T-helper 17 cell (primary cell): ENCODE data around the gene CXXC1. TPM values are rescaled to one million over a fixed set of nuclear protein-coding genes. Genes with fewer than 3 reads are reported as not detected.

Experiments
- ATAC-seq: fragments of 150-1000 bp; cut with Tn5 transposase; 2 replicates; pipeline ENCODE4 v1.10.0; 2021; ENCODE audit warnings: mild to moderate bottlenecking, moderate library complexity
- DNase-seq, 3 donors: peaks; one replicate each; pipeline versions ENCODE4 v3.0.0 to v3.0.0-alpha.2; 2020 to 2021
- H3K9me3 ChIP-seq: one replicate; pipeline ENCODE4 v1.7.0; 2013; ENCODE audit warnings: low read length, mild to moderate bottlenecking; ENCODE audit not compliant: control insufficient read depth, poor library complexity, severe bottlenecking
- H3K27ac Mint-ChIP-seq: one replicate; pipeline ENCODE4 v1.8.0; 2022; ENCODE audit warnings: mild to moderate bottlenecking, moderate library complexity, mixed read lengths
- H3K27me3 Mint-ChIP-seq: one replicate; pipeline ENCODE4 v1.8.0; 2022; ENCODE audit warnings: mixed read lengths
- H3K36me3 Mint-ChIP-seq: one replicate; pipeline ENCODE4 v1.8.0; 2022; ENCODE audit warnings: low read depth, mixed read lengths
- H3K4me1 Mint-ChIP-seq: one replicate; pipeline ENCODE4 v1.8.0; 2022; ENCODE audit warnings: mild to moderate bottlenecking, mixed read lengths
- H3K4me3 Mint-ChIP-seq: one replicate; pipeline ENCODE4 v1.8.0; 2022; ENCODE audit warnings: mild to moderate bottlenecking, moderate library complexity, mixed read lengths
- total RNA-seq, 4 donors: library from RNA in 2 of 4; stranded (reverse) in 2 of 4; gene quantifications; one replicate each; pipeline ENCODE4 v1.2.3 and lab custom pipeline; 2022 to 2026

CXXC1 gene
- total RNA-seq (100 to 1,000 TPM; 118 to 129 TPM), total RNA-seq (lab: John Stamatoyannopoulos, UW) (75.8 to 111 reads per million in 2 donors)

GRCh38 chr18:50287441-50288347 lies at the start of gene CXXC1:
CXXC1 (minus strand) TSS chr18:50287692; CDS start chr18:50287589, 103 bp downstream.
- peak; percentile 90 for ATAC-seq
- H3K9me3 ChIP-seq, result no peaks in the 10 kb centered on the region
- H3K4me3 Mint-ChIP-seq, result peak within 1 kb of the TSS; percentile 100
- H3K36me3 Mint-ChIP-seq, result peaks cover 18% of the 10 kb centered on the region
- peak within 1 kb of the TSS; percentile 99 for H3K27ac Mint-ChIP-seq
- peak; percentile 92 to 97 (median 96) for DNase-seq
- peaks cover 29% of the 10 kb centered on the region for H3K4me1 Mint-ChIP-seq
- H3K27me3 Mint-ChIP-seq, result no peaks in the 10 kb centered on the region

GRCh38 chr18:50334546-50335152 lies 47.2 kb upstream of the CXXC1 start:
- peaks cover 33% of the 10 kb centered on the region for H3K27me3 Mint-ChIP-seq
- H3K27ac Mint-ChIP-seq, result no peak overlapping the region
- H3K4me1 Mint-ChIP-seq, result peaks cover 6% of the 10 kb centered on the region
- DNase-seq (no peak), ATAC-seq (peak; percentile 33)
- peaks cover 3% of the 10 kb centered on the region for H3K9me3 ChIP-seq
- no peak overlapping the region for H3K4me3 Mint-ChIP-seq
- H3K36me3 Mint-ChIP-seq, result peaks cover 3% of the 10 kb centered on the region

GRCh38 chr18:50331691-50332090 lies 44.2 kb upstream of the CXXC1 start:
- no peak overlapping the region for H3K4me3 Mint-ChIP-seq
- H3K36me3 Mint-ChIP-seq, result peaks cover 3% of the 10 kb centered on the region
- DNase-seq, result no peak
- peaks cover 3% of the 10 kb centered on the region for H3K9me3 ChIP-seq
- no peak for ATAC-seq
- H3K27me3 Mint-ChIP-seq, result peaks cover 31% of the 10 kb centered on the region
- H3K4me1 Mint-ChIP-seq, result peaks cover 3% of the 10 kb centered on the region
- no peak overlapping the region for H3K27ac Mint-ChIP-seq

GRCh38 chr18:50330176-50330575 lies 42.7 kb upstream of the CXXC1 start:
- H3K9me3 ChIP-seq, result peaks cover 3% of the 10 kb centered on the region
- H3K4me3 Mint-ChIP-seq, result no peak overlapping the region
- ATAC-seq (no peak), DNase-seq (no peak)
- peaks cover 33% of the 10 kb centered on the region for H3K27me3 Mint-ChIP-seq
- no peak overlapping the region for H3K27ac Mint-ChIP-seq
- peaks cover 3% of the 10 kb centered on the region for H3K4me1 Mint-ChIP-seq
- peaks cover 3% of the 10 kb centered on the region for H3K36me3 Mint-ChIP-seq

GRCh38 chr18:50327983-50328382 lies 40.5 kb upstream of the CXXC1 start:
- no peak overlapping the region for H3K4me3 Mint-ChIP-seq
- no peak overlapping the region for H3K27ac Mint-ChIP-seq
- peaks cover 3% of the 10 kb centered on the region for H3K9me3 ChIP-seq
- DNase-seq (no peak), ATAC-seq (no peak)
- H3K36me3 Mint-ChIP-seq, result peaks cover 3% of the 10 kb centered on the region
- peaks cover 1% of the 10 kb centered on the region for H3K4me1 Mint-ChIP-seq
- peaks cover 29% of the 10 kb centered on the region for H3K27me3 Mint-ChIP-seq

- DNase-seq (no peak), ATAC-seq (no peak)
- Mint-ChIP-seq H3K4me3 (no peak overlapping the region), H3K4me1 (peaks cover 7% of the 10 kb centered on the region), H3K27ac (peak overlapping the region; percentile 74), H3K27me3 (peaks cover 10% of the 10 kb centered on the region), H3K36me3 (no peaks in the 10 kb centered on the region)
- no peaks in the 10 kb centered on the region for H3K9me3 ChIP-seq
Observed at GRCh38 chr18:50320719-50321118, 33.2 kb upstream of the CXXC1 start.

- Mint-ChIP-seq H3K27me3 (peaks cover 32% of the 10 kb centered on the region), H3K27ac (no peak overlapping the region), H3K4me1 (no peaks in the 10 kb centered on the region), H3K36me3 (no peaks in the 10 kb centered on the region), H3K4me3 (no peak overlapping the region)
- no peaks in the 10 kb centered on the region for H3K9me3 ChIP-seq
- DNase-seq, result no peak
- no peak for ATAC-seq
Observed at GRCh38 chr18:50315100-50315871, 27.8 kb upstream of the CXXC1 start.

GRCh38 chr18:50313873-50314460 lies 26.5 kb upstream of the CXXC1 start:
- no peaks in the 10 kb centered on the region for H3K9me3 ChIP-seq
- Mint-ChIP-seq H3K27me3 (peaks cover 38% of the 10 kb centered on the region), H3K4me3 (no peak overlapping the region), H3K4me1 (no peaks in the 10 kb centered on the region), H3K36me3 (no peaks in the 10 kb centered on the region), H3K27ac (peak overlapping the region; percentile 14)
- DNase-seq (no peak), ATAC-seq (no peak)

GRCh38 chr18:50313031-50313607 lies 25.6 kb upstream of the CXXC1 start:
- Mint-ChIP-seq H3K27ac (no peak overlapping the region), H3K4me1 (no peaks in the 10 kb centered on the region), H3K4me3 (no peak overlapping the region), H3K36me3 (no peaks in the 10 kb centered on the region), H3K27me3 (peaks cover 38% of the 10 kb centered on the region)
- no peak for ATAC-seq
- no peaks in the 10 kb centered on the region for H3K9me3 ChIP-seq
- no peak for DNase-seq

- ATAC-seq (no peak), DNase-seq (no peak)
- H3K27me3 Mint-ChIP-seq, result peaks cover 38% of the 10 kb centered on the region
Observed at GRCh38 chr18:50312296-50313030, 25.0 kb upstream of the CXXC1 start.

GRCh38 chr18:50311650-50312049 lies 24.2 kb upstream of the CXXC1 start:
- Mint-ChIP-seq H3K36me3 (no peaks in the 10 kb centered on the region), H3K27me3 (peaks cover 33% of the 10 kb centered on the region), H3K27ac (no peak overlapping the region), H3K4me3 (no peak overlapping the region), H3K4me1 (peaks cover 5% of the 10 kb centered on the region)
- no peak for DNase-seq
- ATAC-seq, result no peak
- H3K9me3 ChIP-seq, result no peaks in the 10 kb centered on the region

More at GRCh38 chr18:50312296-50313030, 25.0 kb upstream of the CXXC1 start:
- no peaks in the 10 kb centered on the region for H3K36me3 Mint-ChIP-seq
- no peak overlapping the region for H3K27ac Mint-ChIP-seq
- peaks cover 5% of the 10 kb centered on the region for H3K4me1 Mint-ChIP-seq
- H3K9me3 ChIP-seq, result no peaks in the 10 kb centered on the region
- H3K4me3 Mint-ChIP-seq, result no peak overlapping the region

- Mint-ChIP-seq H3K27ac (no peak overlapping the region), H3K4me1 (peaks cover 5% of the 10 kb centered on the region), H3K27me3 (peaks cover 31% of the 10 kb centered on the region), H3K36me3 (no peaks in the 10 kb centered on the region), H3K4me3 (no peak overlapping the region)
- DNase-seq, result no peak
- no peaks in the 10 kb centered on the region for H3K9me3 ChIP-seq
- no peak for ATAC-seq
Observed at GRCh38 chr18:50310080-50310479, 22.6 kb upstream of the CXXC1 start.
